ENCODE measurements around the gene LRCH4. TPM values are rescaled to one million over a fixed set of nuclear protein-coding genes. Genes with fewer than 3 reads are reported as not detected.
"Not testable (repeated sequence)": the region's sequence is repeated elsewhere in the genome, so short reads cannot be mapped to it uniquely, and the experiment has no call there.

The LRCH4 gene
- polyA plus RNA-seq, 3 donors from 2014 or later: 78.9 to 125 (median 90.4) TPM

DNA sequence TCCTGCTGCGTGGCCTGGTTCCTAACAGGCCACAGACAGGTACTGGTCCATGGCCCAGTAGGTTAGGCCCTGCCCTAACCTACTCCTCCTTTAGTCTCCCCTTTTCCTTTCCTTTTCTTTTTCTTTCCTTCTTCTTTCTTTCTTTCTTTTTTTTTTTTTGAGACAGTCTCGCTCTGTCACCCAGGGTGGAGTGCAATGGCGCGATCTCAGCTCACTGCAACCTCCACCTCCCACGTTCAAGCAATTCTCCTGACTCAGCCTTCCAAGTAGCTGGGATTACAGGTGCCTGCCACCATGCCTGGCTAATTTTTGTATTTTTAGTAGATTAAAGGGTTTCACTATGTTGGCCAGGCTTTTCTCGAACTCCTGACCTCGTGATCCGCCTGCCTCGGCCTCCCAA lies 49.9 kb downstream of the LRCH4 start:
- not testable (repeated sequence) for H3K36me3 Mint-ChIP-seq; DNase-seq; H3K27ac Mint-ChIP-seq; H3K9me3 Mint-ChIP-seq; H3K4me3 Mint-ChIP-seq; H3K27me3 Mint-ChIP-seq (ENCODE audit: low read depth in 3 of 3)
- H3K4me1 Mint-ChIP-seq: peaks cover 21 to 25% of the 10 kb centered on the region in 2 donors

DNA sequence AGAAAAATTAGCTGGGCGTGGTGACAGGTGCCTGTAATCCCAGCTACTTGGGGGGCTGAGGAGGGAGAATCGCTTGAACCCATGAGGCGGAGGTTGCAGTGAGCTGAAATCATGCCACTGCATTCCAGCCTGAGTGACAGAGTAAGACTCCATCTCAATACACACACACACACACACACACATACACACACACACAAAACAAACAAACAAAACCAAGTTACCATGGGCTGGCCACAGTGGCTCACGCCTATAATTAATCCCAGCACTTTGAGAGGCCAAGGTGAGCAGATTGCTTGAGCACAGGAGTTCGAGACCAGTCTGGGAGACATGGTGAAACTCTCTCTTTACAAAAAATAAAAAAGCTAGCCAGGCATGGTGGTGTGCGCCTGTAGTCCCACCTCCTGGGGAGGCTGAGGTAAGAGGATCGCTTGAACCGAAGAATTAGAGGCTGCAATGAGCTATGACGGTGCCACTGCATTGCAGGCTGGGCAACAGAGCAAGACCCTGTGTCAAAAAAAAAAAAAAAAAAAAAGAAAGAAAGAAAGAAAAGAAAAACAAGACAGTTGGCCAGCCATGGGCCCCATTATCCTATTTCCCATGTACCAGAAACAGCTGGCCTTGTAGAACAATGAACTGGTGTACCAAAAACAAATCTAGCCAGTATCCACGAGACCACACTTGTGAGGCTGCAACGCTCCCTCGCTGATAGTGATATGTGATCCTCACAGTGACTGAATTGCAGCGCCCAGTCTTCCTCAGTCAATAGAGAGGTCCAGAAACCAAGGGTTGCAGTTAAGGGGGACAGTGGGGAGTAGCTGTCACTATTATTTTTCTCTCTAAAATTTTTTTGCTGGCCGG lies 53.5 kb downstream of the LRCH4 start:
- Mint-ChIP-seq H3K4me3 (no peak overlapping the region), H3K27me3 (ENCODE audit: low read depth in 3 of 3) (no peaks in the 10 kb centered on the region), H3K9me3 (no peaks in the 10 kb centered on the region), H3K27ac (no peak overlapping the region), H3K4me1 (no peaks in the 10 kb centered on the region), H3K36me3 (no peaks in the 10 kb centered on the region)
- no peak for DNase-seq

DNA sequence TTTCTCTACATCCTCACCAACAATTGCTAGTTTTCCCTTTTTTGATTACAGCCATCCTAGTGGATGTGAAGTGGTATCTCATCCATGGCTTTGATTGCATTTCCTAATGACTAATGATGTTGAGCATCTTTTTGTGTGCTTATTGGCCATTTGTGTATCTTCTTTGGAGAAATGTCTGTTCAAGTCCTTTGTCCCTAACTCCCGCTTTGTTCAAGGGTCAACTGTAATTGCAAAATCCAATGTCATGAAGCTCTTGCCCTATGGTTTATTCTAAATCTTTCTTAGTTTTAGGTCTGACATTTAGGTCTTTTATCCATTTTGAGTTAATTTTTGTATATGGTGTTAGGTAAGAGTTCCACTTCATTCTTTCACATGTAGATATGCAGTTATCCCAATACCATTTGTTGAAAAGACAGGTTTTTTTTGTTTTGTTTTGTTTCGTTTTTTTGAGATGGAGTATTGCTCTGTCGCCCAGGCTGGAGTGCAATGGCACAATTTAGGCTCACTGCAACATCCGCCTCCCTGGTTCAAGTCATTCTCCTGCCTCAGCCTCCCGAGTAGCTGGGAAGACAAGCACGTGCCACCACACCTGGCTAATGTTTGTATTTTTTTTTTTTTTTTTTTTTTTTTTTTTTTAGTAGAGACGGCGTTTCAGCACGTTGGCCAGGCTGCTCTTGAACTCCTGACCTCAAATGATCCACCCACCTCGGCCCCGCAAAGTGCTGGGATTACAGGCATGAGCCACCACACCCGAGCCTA lies 57.6 kb downstream of the LRCH4 start:
- H3K27me3 Mint-ChIP-seq (ENCODE audit: low read depth in 3 of 3); H3K4me1 Mint-ChIP-seq; DNase-seq; H3K9me3 Mint-ChIP-seq; H3K27ac Mint-ChIP-seq; H3K4me3 Mint-ChIP-seq; H3K36me3 Mint-ChIP-seq: not testable (repeated sequence)

Other genes with a start within 250 kb of the LRCH4 start
- 10 to 100 TPM; 12.2 to 42.1 (median 12.2) TPM for gene PILRB, start 228.0 kb downstream of the LRCH4 start, polyA plus RNA-seq
- gene PILRA, start 212.6 kb downstream of the LRCH4 start, polyA plus RNA-seq: 1 to 10 TPM; 1.5 to 2.4 (median 2.0) TPM
- gene ZCWPW1, start 157.4 kb downstream of the LRCH4 start, polyA plus RNA-seq: 1 to 10 TPM; 4.1 to 5.9 (median 5.7) TPM
- gene MEPCE, start 156.3 kb downstream of the LRCH4 start, polyA plus RNA-seq: 10 to 100 TPM in 1 of 3 donors, 1 to 10 TPM in 2; 3.0 to 12.1 (median 8.3) TPM
- 10 to 100 TPM; 25.7 to 42.2 (median 41.8) TPM for gene PPP1R35, start 149.6 kb downstream of the LRCH4 start, polyA plus RNA-seq
- 1 to 10 TPM in 1 of 3 donors, under 1 TPM in 1, not detected in 1; 0.43 to 2.2 TPM for gene SPACDR, start 121.9 kb downstream of the LRCH4 start, polyA plus RNA-seq
- 10 to 100 TPM; 32.4 to 42.2 (median 35.3) TPM for gene TSC22D4, start 106.9 kb downstream of the LRCH4 start, polyA plus RNA-seq
- gene NYAP1, start 102.2 kb downstream of the LRCH4 start, polyA plus RNA-seq: not detected
- gene AGFG2, start 46.9 kb downstream of the LRCH4 start, polyA plus RNA-seq: 10 to 100 TPM in 2 of 3 donors, 1 to 10 TPM in 1; 7.1 to 20.7 (median 12.0) TPM
- gene SAP25, start 12.2 kb downstream of the LRCH4 start, polyA plus RNA-seq: not detected
- gene FBXO24, start 199 bp upstream of the LRCH4 start, polyA plus RNA-seq: under 1 TPM in 1 of 3 donors, not detected in 2; 0.43 TPM
- 1 to 10 TPM; 2.0 to 4.9 (median 4.7) TPM for gene PCOLCE, start 16.2 kb upstream of the LRCH4 start, polyA plus RNA-seq
- gene MOSPD3, start 26.4 kb upstream of the LRCH4 start, polyA plus RNA-seq: 10 to 100 TPM; 23.2 to 29.3 (median 27.0) TPM
- 1 to 10 TPM in 2 of 3 donors, under 1 TPM in 1; 0.85 to 1.8 (median 1.1) TPM for gene TFR2, start 55.4 kb upstream of the LRCH4 start, polyA plus RNA-seq
- not detected for gene ACTL6B, start 70.3 kb upstream of the LRCH4 start, polyA plus RNA-seq
- 10 to 100 TPM; 61.4 to 71.8 (median 64.8) TPM for gene GNB2, start 87.6 kb upstream of the LRCH4 start, polyA plus RNA-seq
- gene GIGYF1, start 108.1 kb upstream of the LRCH4 start, polyA plus RNA-seq: 1 to 10 TPM in 1 of 3 donors, under 1 TPM in 2; 0.03 to 2.0 (median 0.47) TPM
- gene POP7, start 120.0 kb upstream of the LRCH4 start, polyA plus RNA-seq: 10 to 100 TPM; 65.1 to 70.3 (median 67.0) TPM
- not detected for gene EPO, start 134.3 kb upstream of the LRCH4 start, polyA plus RNA-seq
- gene ZAN, start 147.5 kb upstream of the LRCH4 start, polyA plus RNA-seq: not detected
- gene EPHB4, start 241.4 kb upstream of the LRCH4 start, polyA plus RNA-seq: under 1 TPM in 1 of 3 donors, not detected in 2; 0.37 TPM